ENCODE data around the gene PLCD4. TPM values are rescaled to one million over a fixed set of nuclear protein-coding genes. Genes with fewer than 3 reads are reported as not detected.

Gene PLCD4
- polyA plus RNA-seq, 1 donor from 2014 or later: 4.9 TPM

GRCh38 chr2:218679119-218679518 lies 71.4 kb downstream of the PLCD4 start:
- no peak overlapping the region for H3K4me3 ChIP-seq (ENCODE audit: low read length)
- H3K9me3 ChIP-seq (ENCODE audit: low read length): no peaks in the 10 kb centered on the region
- no peaks in the 10 kb centered on the region for H4K20me1 ChIP-seq (ENCODE audit: insufficient read depth)
- H3K79me2 ChIP-seq (replicated peaks; ENCODE audit: insufficient read depth, low read length): no peaks in the 10 kb centered on the region
- H3F3A ChIP-seq (ENCODE audit: insufficient read depth, low read length, poor library complexity, severe bottlenecking): no peaks in the 10 kb centered on the region
- no peak overlapping the region for H3K4me2 ChIP-seq (ENCODE audit: low read length)
- H3K9ac ChIP-seq (ENCODE audit: low read length): no peak overlapping the region
- no peaks in the 10 kb centered on the region for H3K27me3 ChIP-seq (ENCODE audit: insufficient read depth, low read depth, low read length)
- no peak overlapping the region for H3K27ac ChIP-seq (ENCODE audit: low read length)
- TF ChIP-seq EZH2 (IDR thresholded peaks at IDR 0.05; ENCODE audit: borderline replicate concordance, insufficient read depth, low read length, poor library complexity, severe bottlenecking): no peak
- no peak for TF ChIP-seq POLR2AphosphoS5 (IDR thresholded peaks at IDR 0.05)
- TF ChIP-seq MXI1 (conservative IDR thresholded peaks at IDR 0.05; ENCODE audit: poor library complexity, severe bottlenecking): no peak
- TF ChIP-seq SMC3 (conservative IDR thresholded peaks at IDR 0.05; ENCODE audit: poor library complexity): no peak
- no peak for TF ChIP-seq REST (IDR thresholded peaks at IDR 0.05; ENCODE audit: borderline replicate concordance)
- no peak for TF ChIP-seq EP300 (conservative IDR thresholded peaks at IDR 0.05; ENCODE audit: poor library complexity, severe bottlenecking)
- TF ChIP-seq CTCF (IDR thresholded peaks at IDR 0.05; ENCODE audit: poor library complexity, severe bottlenecking): no peak
- no peak for TF ChIP-seq TAF1 (IDR thresholded peaks at IDR 0.05; ENCODE audit: low read depth)
- TF ChIP-seq RAD21 (conservative IDR thresholded peaks at IDR 0.05): no peak
- no peak overlapping the region for H2AFZ ChIP-seq (ENCODE audit: low read depth, low read length)
- no peaks in the 10 kb centered on the region for H3K36me3 ChIP-seq (ENCODE audit: insufficient read depth, low read length)
- no peaks in the 10 kb centered on the region for H3K9me2 ChIP-seq (ENCODE audit: insufficient read depth, low read length)

- no peak overlapping the region for H3K9ac ChIP-seq (ENCODE audit: low read length)
- H3K27me3 ChIP-seq (ENCODE audit: insufficient read depth, low read depth, low read length): no peaks in the 10 kb centered on the region
- TF ChIP-seq REST (IDR thresholded peaks at IDR 0.05; ENCODE audit: borderline replicate concordance): no peak
- TF ChIP-seq SMC3 (conservative IDR thresholded peaks at IDR 0.05; ENCODE audit: poor library complexity): no peak
- no peaks in the 10 kb centered on the region for H3K36me3 ChIP-seq (ENCODE audit: insufficient read depth, low read length)
- H3K4me3 ChIP-seq (ENCODE audit: low read length): no peak overlapping the region
- H4K20me1 ChIP-seq (ENCODE audit: insufficient read depth): no peaks in the 10 kb centered on the region
- no peak overlapping the region for H2AFZ ChIP-seq (ENCODE audit: low read depth, low read length)
- H3K27ac ChIP-seq (ENCODE audit: low read length): no peak overlapping the region
- no peaks in the 10 kb centered on the region for H3F3A ChIP-seq (ENCODE audit: insufficient read depth, low read length, poor library complexity, severe bottlenecking)
- H3K9me2 ChIP-seq (ENCODE audit: insufficient read depth, low read length): no peaks in the 10 kb centered on the region
- H3K79me2 ChIP-seq (replicated peaks; ENCODE audit: insufficient read depth, low read length): no peaks in the 10 kb centered on the region
- no peaks in the 10 kb centered on the region for H3K9me3 ChIP-seq (ENCODE audit: low read length)
- no peak overlapping the region for H3K4me2 ChIP-seq (ENCODE audit: low read length)
Measured at GRCh38 chr2:218680061-218680460, 72.4 kb downstream of the PLCD4 start.

Small RNA genes within 50 kb of the gene (small RNA-seq; reads per million reads assigned to genes)
- gene RNU6-136P: 0 reads per million in 3 experiments

Other genes starting within 250 kb of the PLCD4 start
- 0.04 TPM in 1 of 2 replicates, not detected in the other for gene SLC11A1, start 225.6 kb upstream of the PLCD4 start, polyA plus RNA-seq
- 0.97 and 1.3 TPM in 2 replicates for gene CTDSP1, start 208.0 kb upstream of the PLCD4 start, polyA plus RNA-seq
- 0.06 TPM in 1 of 2 replicates, not detected in the other for gene VIL1, start 188.8 kb upstream of the PLCD4 start, polyA plus RNA-seq
- 16.5 and 20.2 TPM in 2 replicates for gene USP37, start 39.5 kb upstream of the PLCD4 start, polyA plus RNA-seq
- 72.1 and 94.7 TPM in 2 replicates for gene CNOT9, start 39.1 kb upstream of the PLCD4 start, polyA plus RNA-seq
- 4.8 and 6.4 TPM in 2 replicates for gene ZNF142, start 51.7 kb downstream of the PLCD4 start, polyA plus RNA-seq
- 75.8 and 98.0 TPM in 2 replicates for gene BCS1L, start 51.8 kb downstream of the PLCD4 start, polyA plus RNA-seq
- gene RNF25, start 64.1 kb downstream of the PLCD4 start, polyA plus RNA-seq: 86.0 and 107 TPM in 2 replicates
- gene STK36, start 64.2 kb downstream of the PLCD4 start, polyA plus RNA-seq: 61.5 and 69.7 TPM in 2 replicates
- gene TTLL4, start 102.9 kb downstream of the PLCD4 start, polyA plus RNA-seq: 5.3 and 12.7 TPM in 2 replicates
- gene CYP27A1, start 174.2 kb downstream of the PLCD4 start, polyA plus RNA-seq: 0.90 TPM in 1 of 2 replicates, not detected in the other
- not detected in 2 replicates for gene PRKAG3, start 223.9 kb downstream of the PLCD4 start, polyA plus RNA-seq

All from neural cell (in vitro differentiated cells).